Ovary (tissue), 3 donors: ENCODE data around the gene HNRNPA2B1.

Experiments used
- CTCF ChIP-seq, 3 donors: fragments of 450-650 bp in 2 of 3; fragments of 200-600 bp in 1 of 3; IDR thresholded peaks; one replicate each; pipeline versions ENCODE4 v1.5.1 to v1.8.0; 2016 to 2022; ENCODE audit warnings: antibody characterized with exemption in 3 of 3, mild to moderate bottlenecking in 1 of 3
- EP300 ChIP-seq: sonication (generic); formaldehyde crosslinking; IDR thresholded peaks from one replicate; pipeline ENCODE4 v1.6.1; 2017; ENCODE audit warnings: antibody characterized with exemption
- POLR2A ChIP-seq: fragments of 450-650 bp; IDR thresholded peaks from one replicate; pipeline ENCODE4 v1.6.1; 2017; ENCODE audit warnings: antibody characterized with exemption, mild to moderate bottlenecking, moderate library complexity
- donor health status: DM: no; HTN: no; CAD: no.

DNA sequence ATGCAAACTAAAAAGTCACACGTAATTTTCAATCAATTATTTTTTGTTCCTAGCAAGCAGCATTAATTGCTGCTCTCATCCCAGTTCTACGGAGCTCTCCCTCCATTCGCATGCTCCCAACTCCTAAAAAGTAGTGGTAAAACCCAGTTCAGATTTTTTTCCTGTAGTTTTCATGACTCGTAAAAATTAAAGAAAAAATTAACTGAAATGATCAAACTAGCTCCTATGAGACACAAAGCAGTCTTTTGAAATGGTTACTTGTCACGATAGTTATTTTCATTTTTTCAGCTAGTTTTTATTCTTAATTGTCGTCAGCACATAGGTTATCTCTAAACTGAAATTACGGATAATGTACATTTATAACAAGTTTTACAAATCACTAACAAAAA is 1.8 kb downstream of the HNRNPA2B1 start:
- TF ChIP-seq CTCF (IDR thresholded peaks at IDR 0.05): no peak
- TF ChIP-seq EP300: no peak
- no peak for TF ChIP-seq POLR2A
